Stimulated activated naive CD8-positive, alpha-beta T cell treated with anti-CD3 and anti-CD28 coated beads, Interleukin-15, amount 100 ng/mL, for 72 hours (primary cell): Measurements from ENCODE around the gene PLEKHA7.

Experiments
- ATAC-seq: fragments of 150-1000 bp; cut with Tn5 transposase; 2 replicates; pipeline ENCODE4 v1.10.0; 2021; ENCODE audit warnings: mild to moderate bottlenecking, moderate library complexity
- DNase-seq, 2 donors: peaks; one replicate each; pipeline ENCODE4 v3.0.0; 2021 to 2022
- H3K27ac Mint-ChIP-seq, 2 donors: one replicate each; pipeline ENCODE4 v1.8.0; 2022; ENCODE audit warnings: mild to moderate bottlenecking in 2 of 2, mixed read lengths in 2 of 2, moderate library complexity in 2 of 2
- H3K27me3 Mint-ChIP-seq: one replicate; pipeline ENCODE4 v1.8.0; 2022; ENCODE audit warnings: mixed read lengths
- H3K4me1 Mint-ChIP-seq: one replicate; pipeline ENCODE4 v1.8.0; 2022; ENCODE audit warnings: mild to moderate bottlenecking, mixed read lengths
- H3K4me3 Mint-ChIP-seq, 2 donors: one replicate each; pipeline ENCODE4 v1.8.0; 2022; ENCODE audit warnings: mild to moderate bottlenecking in 2 of 2, mixed read lengths in 2 of 2, moderate library complexity in 1 of 2
- H3K9me3 Mint-ChIP-seq, 2 donors: one replicate each; pipeline ENCODE4 v1.8.0; 2022; ENCODE audit warnings: mixed read lengths in 2 of 2

The PLEKHA7 gene

GRCh38 chr11:16804104-16804947 is 209.9 kb downstream of the PLEKHA7 start:
- H3K4me1 Mint-ChIP-seq: peaks cover 11% of the 10 kb centered on the region
- no peaks in the 10 kb centered on the region for H3K27me3 Mint-ChIP-seq
- ATAC-seq: no peak
- no peak overlapping the region for H3K4me3 Mint-ChIP-seq
- no peak overlapping the region for H3K27ac Mint-ChIP-seq
- H3K9me3 Mint-ChIP-seq: no peaks in the 10 kb centered on the region
- no peak for DNase-seq

GRCh38 chr11:16801288-16801980 is 212.8 kb downstream of the PLEKHA7 start:
- no peaks in the 10 kb centered on the region for H3K27me3 Mint-ChIP-seq
- ATAC-seq: no peak
- peak overlapping the region in 1 of 2 donors; percentile 85 for H3K27ac Mint-ChIP-seq
- no peaks in the 10 kb centered on the region for H3K9me3 Mint-ChIP-seq
- H3K4me3 Mint-ChIP-seq: no peak overlapping the region
- no peak for DNase-seq
- H3K4me1 Mint-ChIP-seq: peaks cover 25% of the 10 kb centered on the region

- H3K4me3 Mint-ChIP-seq: no peak overlapping the region
- H3K27me3 Mint-ChIP-seq: no peaks in the 10 kb centered on the region
- no peak for ATAC-seq
- H3K4me1 Mint-ChIP-seq: peaks cover 27% of the 10 kb centered on the region
- peak overlapping the region in 1 of 2 donors; percentile 85 for H3K27ac Mint-ChIP-seq
- no peak for DNase-seq
- H3K9me3 Mint-ChIP-seq: no peaks in the 10 kb centered on the region
These were observed 213.8 kb downstream of the PLEKHA7 start for GRCh38 chr11:16800382-16800781.

- H3K27ac Mint-ChIP-seq: peak overlapping the region in 1 of 2 donors; percentile 85
These were observed 214.3 kb downstream of the PLEKHA7 start for GRCh38 chr11:16799890-16800289.

GRCh38 chr11:16799221-16799620 is 215.0 kb downstream of the PLEKHA7 start:
- DNase-seq: no peak
- Mint-ChIP-seq H3K4me1 (peaks cover 35% of the 10 kb centered on the region), H3K27me3 (no peaks in the 10 kb centered on the region), H3K27ac (no peak overlapping the region), H3K4me3 (no peak overlapping the region), H3K9me3 (no peaks in the 10 kb centered on the region)
- ATAC-seq: no peak

More at GRCh38 chr11:16799890-16800289, 214.3 kb downstream of the PLEKHA7 start:
- peaks cover 31% of the 10 kb centered on the region for H3K4me1 Mint-ChIP-seq
- no peak for DNase-seq
- H3K4me3 Mint-ChIP-seq: no peak overlapping the region
- no peak for ATAC-seq
- no peaks in the 10 kb centered on the region for H3K9me3 Mint-ChIP-seq
- no peaks in the 10 kb centered on the region for H3K27me3 Mint-ChIP-seq

DNA sequence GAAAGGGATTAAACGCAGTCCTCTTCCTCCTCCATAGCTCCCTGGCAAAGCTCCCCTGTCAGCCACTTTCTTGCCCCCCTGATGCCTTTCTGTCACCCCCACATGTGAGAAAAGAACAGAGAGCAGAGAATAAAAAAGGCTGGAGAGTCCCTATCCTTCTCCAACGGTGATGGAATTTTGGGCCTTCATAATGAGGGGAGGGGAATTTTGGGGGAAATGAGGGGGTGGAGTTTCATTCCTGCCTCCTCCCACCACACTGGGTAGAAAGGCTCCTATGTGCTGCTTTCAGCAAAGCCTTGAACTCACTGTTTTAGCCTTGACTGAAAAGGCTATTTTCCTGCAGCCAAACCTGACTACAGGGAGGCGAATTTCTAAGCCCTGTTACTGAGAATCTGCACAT is 216.4 kb downstream of the PLEKHA7 start:
- ATAC-seq (no peak), DNase-seq (no peak)
- Mint-ChIP-seq H3K27me3 (no peaks in the 10 kb centered on the region), H3K27ac (peak overlapping the region in 1 of 2 donors; percentile 15), H3K9me3 (no peaks in the 10 kb centered on the region), H3K4me1 (peaks cover 35% of the 10 kb centered on the region), H3K4me3 (no peak overlapping the region)

DNA sequence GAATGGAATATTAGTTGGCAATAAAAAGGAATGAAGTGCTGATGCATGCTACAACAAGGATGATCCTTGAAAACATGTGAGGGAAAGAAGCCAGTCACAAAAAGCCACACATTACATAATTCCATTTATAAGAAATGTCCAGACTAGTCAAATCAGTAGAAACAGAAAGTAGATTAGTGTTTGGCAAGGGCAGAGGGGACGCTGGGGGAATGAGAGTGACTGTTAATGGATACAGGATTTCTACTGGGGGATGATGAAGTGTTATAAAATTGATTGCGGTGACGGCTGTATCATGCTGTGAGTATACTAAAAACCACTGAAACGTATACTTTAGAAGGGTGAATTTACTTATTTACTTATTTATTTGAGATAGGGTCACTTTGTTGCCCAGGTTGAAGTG is 217.9 kb downstream of the PLEKHA7 start:
- Mint-ChIP-seq H3K4me3 (no peak overlapping the region), H3K9me3 (no peaks in the 10 kb centered on the region), H3K4me1 (peaks cover 43% of the 10 kb centered on the region), H3K27ac (no peak overlapping the region), H3K27me3 (no peaks in the 10 kb centered on the region)
- no peak for ATAC-seq
- no peak for DNase-seq

DNA sequence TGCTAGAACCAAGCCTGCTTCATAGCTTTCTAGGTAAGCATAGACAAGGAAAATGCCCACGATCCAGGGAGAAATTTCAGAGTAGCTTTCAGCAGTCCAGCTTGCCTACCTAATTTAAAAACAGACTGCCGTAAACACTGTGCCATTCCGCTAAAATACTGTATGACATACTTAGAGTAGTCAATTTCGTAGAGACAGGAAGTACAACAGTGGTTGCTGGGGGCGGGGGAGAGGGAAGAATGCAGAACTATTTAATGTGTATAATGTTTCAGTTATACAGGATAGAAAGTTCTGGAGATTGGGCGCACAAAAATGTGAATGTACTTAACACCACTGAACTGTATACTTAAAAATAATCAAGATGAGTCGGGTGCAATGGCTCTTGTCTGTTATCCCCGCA is 219.1 kb downstream of the PLEKHA7 start:
- Mint-ChIP-seq H3K4me3 (peak overlapping the region in 1 of 2 donors; percentile 8), H3K4me1 (peaks cover 40% of the 10 kb centered on the region), H3K9me3 (no peaks in the 10 kb centered on the region), H3K27me3 (no peaks in the 10 kb centered on the region), H3K27ac (peak overlapping the region in 1 of 2 donors; percentile 61)
- DNase-seq (no peak), ATAC-seq (peak; percentile 47)

DNA sequence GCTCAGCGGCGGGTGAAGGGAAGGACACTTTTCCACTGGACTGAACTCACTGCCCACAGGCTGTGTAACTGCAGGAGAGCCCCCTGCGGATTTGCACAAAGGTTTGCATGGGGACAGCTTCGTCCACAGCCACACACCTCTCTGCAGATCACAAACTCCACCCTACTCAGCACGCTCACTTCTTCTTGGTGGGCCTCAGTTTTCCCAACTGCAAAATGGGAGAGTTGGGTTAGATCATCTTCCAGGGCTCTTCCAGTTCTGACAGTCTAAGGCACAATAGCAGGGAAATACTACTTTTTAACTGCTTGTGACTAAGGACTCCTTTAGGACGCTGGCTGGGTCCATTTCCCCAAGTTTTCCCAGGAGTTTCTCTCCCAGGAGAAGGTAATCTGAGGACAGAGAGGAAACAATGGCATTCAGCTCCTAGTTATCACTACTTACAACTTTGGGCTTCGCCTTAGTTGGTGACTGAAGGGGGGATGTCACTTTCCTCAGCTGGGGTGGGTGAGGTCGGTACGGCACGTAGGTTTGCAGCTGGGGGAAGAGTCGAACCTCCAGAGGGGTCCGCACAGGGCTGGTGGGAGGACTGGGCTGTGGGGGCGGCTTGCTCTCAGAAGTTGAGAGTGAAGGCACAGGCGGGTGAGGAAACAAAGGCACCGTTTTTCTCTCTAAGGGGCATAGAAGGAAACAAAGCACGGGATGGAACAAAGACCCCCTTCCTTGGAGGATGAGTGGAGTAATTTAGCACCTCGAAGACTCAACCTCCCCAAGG is 220.0 kb downstream of the PLEKHA7 start:
- Mint-ChIP-seq H3K4me1 (peaks cover 34% of the 10 kb centered on the region), H3K4me3 (no peak overlapping the region), H3K27me3 (no peaks in the 10 kb centered on the region), H3K9me3 (no peaks in the 10 kb centered on the region), H3K27ac (peak overlapping the region; percentile 19 to 42)
- ATAC-seq (no peak), DNase-seq (no peak)

- ATAC-seq: no peak
- no peaks in the 10 kb centered on the region for H3K9me3 Mint-ChIP-seq
- no peak overlapping the region for H3K27ac Mint-ChIP-seq
- no peaks in the 10 kb centered on the region for H3K27me3 Mint-ChIP-seq
- peaks cover 33% of the 10 kb centered on the region for H3K4me1 Mint-ChIP-seq
- DNase-seq: no peak
- no peak overlapping the region for H3K4me3 Mint-ChIP-seq
These were observed 220.7 kb downstream of the PLEKHA7 start for GRCh38 chr11:16793511-16793910.

DNA sequence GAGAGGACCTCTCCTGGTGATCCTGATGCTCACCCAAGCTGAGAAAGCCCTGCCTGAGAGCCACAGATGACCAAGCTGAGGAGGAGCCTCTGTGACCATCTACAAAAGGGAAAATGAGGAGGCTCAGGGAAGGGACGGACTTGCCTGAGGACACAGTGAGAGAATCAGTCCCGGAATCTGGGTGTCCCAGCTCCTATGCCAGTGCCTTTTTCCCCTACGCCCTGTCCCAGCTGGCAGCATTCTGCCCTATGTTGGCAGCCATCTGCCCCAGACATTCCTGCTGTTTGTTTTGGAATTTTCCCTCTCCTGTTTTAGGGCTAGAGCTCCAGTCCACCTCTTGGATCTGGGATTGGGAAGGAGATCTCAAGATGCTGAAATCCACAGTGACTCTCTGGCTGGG is 221.2 kb downstream of the PLEKHA7 start:
- Mint-ChIP-seq H3K27ac (no peak overlapping the region), H3K4me1 (peaks cover 28% of the 10 kb centered on the region), H3K27me3 (no peaks in the 10 kb centered on the region), H3K4me3 (no peak overlapping the region), H3K9me3 (no peaks in the 10 kb centered on the region)
- ATAC-seq (no peak), DNase-seq (no peak)

DNA sequence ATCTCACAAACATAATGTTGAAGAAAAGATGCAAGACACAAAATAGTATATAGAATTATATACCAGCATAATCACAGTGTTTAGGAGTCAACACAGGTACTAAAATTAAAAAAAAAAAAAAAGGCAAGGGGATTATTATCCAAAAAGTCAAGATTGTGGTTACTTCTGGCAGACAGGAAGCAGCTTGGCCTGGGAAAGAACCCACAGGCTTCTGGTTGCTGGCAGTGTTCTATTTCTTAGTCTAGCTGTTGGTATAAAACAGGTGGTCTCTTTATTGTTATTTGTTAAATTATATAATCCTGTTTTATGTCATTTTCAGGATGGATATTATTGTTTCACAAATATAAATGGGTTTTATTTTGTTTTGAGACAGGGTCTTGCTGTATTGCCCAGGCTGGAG is 221.8 kb downstream of the PLEKHA7 start:
- DNase-seq (no peak), ATAC-seq (no peak)
- no peaks in the 10 kb centered on the region for H3K27me3 Mint-ChIP-seq
- no peaks in the 10 kb centered on the region for H3K9me3 Mint-ChIP-seq
- H3K4me3 Mint-ChIP-seq: no peak overlapping the region
- peaks cover 22% of the 10 kb centered on the region for H3K4me1 Mint-ChIP-seq
- H3K27ac Mint-ChIP-seq: no peak overlapping the region

- DNase-seq (no peak), ATAC-seq (peak; percentile 11)
- H3K27me3 Mint-ChIP-seq: no peaks in the 10 kb centered on the region
- peaks cover 20% of the 10 kb centered on the region for H3K4me1 Mint-ChIP-seq
- H3K9me3 Mint-ChIP-seq: no peaks in the 10 kb centered on the region
- H3K27ac Mint-ChIP-seq: no peak overlapping the region
- H3K4me3 Mint-ChIP-seq: no peak overlapping the region
These were observed 222.8 kb downstream of the PLEKHA7 start for GRCh38 chr11:16791191-16791961.

GRCh38 chr11:16790486-16791190 is 223.6 kb downstream of the PLEKHA7 start:
- Mint-ChIP-seq H3K27ac (peak overlapping the region in 1 of 2 donors; percentile 37), H3K4me1 (peaks cover 20% of the 10 kb centered on the region), H3K4me3 (no peak overlapping the region), H3K27me3 (no peaks in the 10 kb centered on the region), H3K9me3 (no peaks in the 10 kb centered on the region)
- DNase-seq (no peak), ATAC-seq (no peak)
